C1 segment of cervical spinal cord (tissue), 14 donors: Measurements from ENCODE around the gene GAS7.

Source experiments
- DNase-seq, 14 donors: peaks; one replicate each; lab custom pipeline; 2025; lab: John Stamatoyannopoulos, UW

Gene GAS7

GRCh38 chr17:9894231-9894630, 304.2 kb downstream of the GAS7 start:
- DNase-seq, result no peak

- no peak for DNase-seq
Measured at GRCh38 chr17:9893411-9894012, 304.9 kb downstream of the GAS7 start.

- DNase-seq, result no peak
Measured at GRCh38 chr17:9890124-9890523, 308.3 kb downstream of the GAS7 start.

GRCh38 chr17:9887508-9887907, 310.9 kb downstream of the GAS7 start:
- no peak for DNase-seq

- DNase-seq, result peak in 1 of 14 donors; percentile 60
Measured at GRCh38 chr17:9886141-9886930, 312.1 kb downstream of the GAS7 start.

- no peak for DNase-seq
Measured at GRCh38 chr17:9883451-9883850, 315.0 kb downstream of the GAS7 start.

- DNase-seq, result peak in 1 of 14 donors; percentile 7
Measured at GRCh38 chr17:9880582-9880999, 317.8 kb downstream of the GAS7 start.

- no peak for DNase-seq
Measured at GRCh38 chr17:9878786-9879525, 319.4 kb downstream of the GAS7 start.

- DNase-seq, result no peak
Measured at GRCh38 chr17:9878356-9878755, 320.1 kb downstream of the GAS7 start.

- DNase-seq, result peak in 2 of 14 donors; percentile 5 to 38
Measured at GRCh38 chr17:9875441-9875840, 323.0 kb downstream of the GAS7 start.

GRCh38 chr17:9874722-9875121, 323.7 kb downstream of the GAS7 start:
- no peak for DNase-seq

GRCh38 chr17:9872852-9873251, 325.6 kb downstream of the GAS7 start:
- DNase-seq, result no peak

- no peak for DNase-seq
Measured at GRCh38 chr17:9868552-9868951, 329.9 kb downstream of the GAS7 start.

GRCh38 chr17:9865586-9865985, 332.8 kb downstream of the GAS7 start:
- no peak for DNase-seq

- DNase-seq, result no peak
Measured at GRCh38 chr17:9862949-9863348, 335.5 kb downstream of the GAS7 start.

GRCh38 chr17:9862220-9862619, 336.2 kb downstream of the GAS7 start:
- DNase-seq, result no peak

GRCh38 chr17:9860851-9861250, 337.6 kb downstream of the GAS7 start:
- DNase-seq, result no peak
